ENCODE results near the gene COX20.

DNA sequence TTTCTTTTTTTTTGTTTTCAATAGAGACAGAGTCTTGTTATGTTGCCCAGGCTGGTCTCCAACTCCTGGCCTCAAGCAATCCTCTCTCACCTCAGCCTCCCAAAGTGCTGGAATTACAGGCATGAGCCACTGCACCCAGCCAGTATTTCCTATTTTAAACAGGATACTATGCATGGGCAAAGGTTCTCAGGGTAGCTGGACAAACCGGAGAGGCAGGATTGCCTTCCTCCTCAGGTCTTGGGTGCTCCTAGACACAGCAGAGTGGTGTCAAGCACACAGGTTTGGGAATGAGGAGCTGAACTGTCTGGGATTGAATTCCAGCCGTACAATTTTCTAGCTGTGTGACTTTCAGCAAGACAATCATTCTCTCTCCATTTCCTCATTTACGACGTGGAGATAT, 51.8 kb downstream of the COX20 start:
- TF ChIP-seq CTCF (IDR thresholded peaks at IDR 0.05; ENCODE audit: low read length): no peak
- TF ChIP-seq EZH2 (IDR thresholded peaks at IDR 0.05; ENCODE audit: borderline replicate concordance, low read length): no peak
